ENCODE results near the gene KRT75. TPM values are rescaled to one million over a fixed set of nuclear protein-coding genes. Genes with fewer than 3 reads are reported as not detected.

Gene KRT75
- total RNA-seq, 1 experiment from 2014 or later: not detected

DNA sequence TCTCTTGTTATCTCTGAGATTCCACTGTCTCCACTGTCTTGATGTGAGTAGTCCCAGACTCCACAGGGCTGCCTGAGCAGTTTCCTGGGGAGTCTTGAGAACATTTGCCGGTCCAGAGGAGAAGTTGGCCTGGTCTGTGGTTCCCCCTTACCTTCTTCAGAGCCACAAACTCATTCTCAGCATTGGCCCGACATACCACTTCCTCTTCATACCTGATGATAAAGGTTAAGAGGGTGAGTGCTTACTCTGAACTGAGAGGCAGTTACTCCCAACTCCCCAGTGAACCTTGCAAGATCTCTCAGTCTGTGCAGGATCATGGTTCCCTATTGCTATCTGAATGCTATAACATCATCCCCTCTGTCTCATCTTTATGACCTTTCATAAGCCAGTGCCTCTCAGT, 51.3 kb downstream of the KRT75 start:
- TF ChIP-seq ZNF232 (CRISPR knock-in tag; IDR thresholded peaks at IDR 0.05) (no peak), TP53 (CRISPR knock-in tag; IDR thresholded peaks at IDR 0.05) (no peak), ESRRA (CRISPR knock-in tag; IDR thresholded peaks at IDR 0.05; ENCODE audit: borderline replicate concordance) (no peak), ZNF219 (CRISPR knock-in tag; IDR thresholded peaks at IDR 0.05; ENCODE audit: borderline replicate concordance) (no peak), SP1 (CRISPR knock-in tag; conservative IDR thresholded peaks at IDR 0.05) (no peak), CREB1 (CRISPR knock-in tag; IDR thresholded peaks at IDR 0.05) (no peak), ZNF671 (CRISPR knock-in tag; IDR thresholded peaks at IDR 0.05) (no peak), CBFB (CRISPR knock-in tag; IDR thresholded peaks at IDR 0.05; ENCODE audit: low read depth) (no peak), EMX1 (CRISPR knock-in tag; IDR thresholded peaks at IDR 0.05) (no peak)
- TF ChIP-seq, protein P1, sequence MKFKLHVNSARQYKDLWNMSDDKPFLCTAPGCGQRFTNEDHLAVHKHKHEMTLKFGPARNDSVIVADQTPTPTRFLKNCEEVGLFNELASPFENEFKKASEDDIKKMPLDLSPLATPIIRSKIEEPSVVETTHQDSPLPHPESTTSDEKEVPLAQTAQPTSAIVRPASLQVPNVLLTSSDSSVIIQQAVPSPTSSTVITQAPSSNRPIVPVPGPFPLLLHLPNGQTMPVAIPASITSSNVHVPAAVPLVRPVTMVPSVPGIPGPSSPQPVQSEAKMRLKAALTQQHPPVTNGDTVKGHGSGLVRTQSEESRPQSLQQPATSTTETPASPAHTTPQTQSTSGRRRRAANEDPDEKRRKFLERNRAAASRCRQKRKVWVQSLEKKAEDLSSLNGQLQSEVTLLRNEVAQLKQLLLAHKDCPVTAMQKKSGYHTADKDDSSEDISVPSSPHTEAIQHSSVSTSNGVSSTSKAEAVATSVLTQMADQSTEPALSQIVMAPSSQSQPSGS (CRISPR knock-in tag; IDR thresholded peaks at IDR 0.05; ENCODE audit: borderline replicate concordance, low read depth): no peak
- TF ChIP-seq, protein P2, sequence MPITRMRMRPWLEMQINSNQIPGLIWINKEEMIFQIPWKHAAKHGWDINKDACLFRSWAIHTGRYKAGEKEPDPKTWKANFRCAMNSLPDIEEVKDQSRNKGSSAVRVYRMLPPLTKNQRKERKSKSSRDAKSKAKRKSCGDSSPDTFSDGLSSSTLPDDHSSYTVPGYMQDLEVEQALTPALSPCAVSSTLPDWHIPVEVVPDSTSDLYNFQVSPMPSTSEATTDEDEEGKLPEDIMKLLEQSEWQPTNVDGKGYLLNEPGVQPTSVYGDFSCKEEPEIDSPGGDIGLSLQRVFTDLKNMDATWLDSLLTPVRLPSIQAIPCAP (CRISPR knock-in tag; IDR thresholded peaks at IDR 0.05): no peak
- TF ChIP-seq, protein P3, sequence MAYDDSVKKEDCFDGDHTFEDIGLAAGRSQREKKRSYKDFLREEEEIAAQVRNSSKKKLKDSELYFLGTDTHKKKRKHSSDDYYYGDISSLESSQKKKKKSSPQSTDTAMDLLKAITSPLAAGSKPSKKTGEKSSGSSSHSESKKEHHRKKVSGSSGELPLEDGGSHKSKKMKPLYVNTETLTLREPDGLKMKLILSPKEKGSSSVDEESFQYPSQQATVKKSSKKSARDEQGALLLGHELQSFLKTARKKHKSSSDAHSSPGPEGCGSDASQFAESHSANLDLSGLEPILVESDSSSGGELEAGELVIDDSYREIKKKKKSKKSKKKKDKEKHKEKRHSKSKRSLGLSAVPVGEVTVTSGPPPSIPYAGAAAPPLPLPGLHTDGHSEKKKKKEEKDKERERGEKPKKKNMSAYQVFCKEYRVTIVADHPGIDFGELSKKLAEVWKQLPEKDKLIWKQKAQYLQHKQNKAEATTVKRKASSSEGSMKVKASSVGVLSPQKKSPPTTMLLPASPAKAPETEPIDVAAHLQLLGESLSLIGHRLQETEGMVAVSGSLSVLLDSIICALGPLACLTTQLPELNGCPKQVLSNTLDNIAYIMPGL (CRISPR knock-in tag; IDR thresholded peaks at IDR 0.05): no peak
- TF ChIP-seq, protein P4, sequence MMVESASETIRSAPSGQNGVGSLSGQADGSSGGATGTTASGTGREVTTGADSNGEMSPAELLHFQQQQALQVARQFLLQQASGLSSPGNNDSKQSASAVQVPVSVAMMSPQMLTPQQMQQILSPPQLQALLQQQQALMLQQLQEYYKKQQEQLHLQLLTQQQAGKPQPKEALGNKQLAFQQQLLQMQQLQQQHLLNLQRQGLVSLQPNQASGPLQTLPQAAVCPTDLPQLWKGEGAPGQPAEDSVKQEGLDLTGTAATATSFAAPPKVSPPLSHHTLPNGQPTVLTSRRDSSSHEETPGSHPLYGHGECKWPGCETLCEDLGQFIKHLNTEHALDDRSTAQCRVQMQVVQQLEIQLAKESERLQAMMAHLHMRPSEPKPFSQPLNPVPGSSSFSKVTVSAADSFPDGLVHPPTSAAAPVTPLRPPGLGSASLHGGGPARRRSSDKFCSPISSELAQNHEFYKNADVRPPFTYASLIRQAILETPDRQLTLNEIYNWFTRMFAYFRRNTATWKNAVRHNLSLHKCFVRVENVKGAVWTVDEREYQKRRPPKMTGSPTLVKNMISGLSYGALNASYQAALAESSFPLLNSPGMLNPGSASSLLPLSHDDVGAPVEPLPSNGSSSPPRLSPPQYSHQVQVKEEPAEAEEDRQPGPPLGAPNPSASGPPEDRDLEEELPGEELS (CRISPR knock-in tag; IDR thresholded peaks at IDR 0.05): no peak
- DNase-seq (ENCODE audit: low spot score) (no peak), ATAC-seq (no peak)
- H3K4me1 Mint-ChIP-seq: no peaks in the 10 kb centered on the region
- no peak overlapping the region for H3K27ac Mint-ChIP-seq
- H3K9me3 Mint-ChIP-seq: no peaks in the 10 kb centered on the region
- no peaks in the 10 kb centered on the region; the same call in 1 of the 2 replicates for H3K27me3 Mint-ChIP-seq (ENCODE audit: low read depth)
- no peaks in the 10 kb centered on the region for H3K36me3 Mint-ChIP-seq
- CTCF ChIA-PET: interaction anchor here (1.0 to 1.7 kb wide), 5 partner anchors 10 to 497 kb away, joined by 3 to 10 read pairs (median 4); no protein-coding TSS in a partner anchor
- no peak overlapping the region for H3K4me3 Mint-ChIP-seq
- POLR2A ChIA-PET: no interaction called here

DNA sequence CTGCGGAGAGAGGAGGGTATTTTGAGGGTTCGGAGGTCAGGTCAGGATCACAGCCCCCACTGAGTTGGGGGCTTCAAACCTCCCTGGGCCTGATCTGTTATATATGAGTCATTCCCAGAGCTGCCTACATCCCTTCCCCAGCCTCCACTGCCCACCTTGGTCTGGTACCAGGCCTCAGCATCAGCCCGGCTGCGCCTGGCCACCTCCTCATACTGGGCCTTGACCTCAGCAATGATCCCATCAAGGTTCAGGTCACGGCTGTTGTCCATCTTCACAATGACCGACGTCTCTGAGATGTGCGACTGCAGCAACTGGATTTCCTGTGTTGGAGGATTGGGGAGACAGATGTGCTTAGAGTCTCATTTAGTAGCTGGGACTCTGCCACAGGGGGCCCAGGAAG, 53.0 kb downstream of the KRT75 start:
- POLR2A ChIA-PET: no interaction called here
- no peaks in the 10 kb centered on the region; the same call in 1 of the 2 replicates for H3K27me3 Mint-ChIP-seq (ENCODE audit: low read depth)
- no peak for TF ChIP-seq SP1 (CRISPR knock-in tag; conservative IDR thresholded peaks at IDR 0.05)
- no peak for TF ChIP-seq ZNF396 (CRISPR knock-in tag; IDR thresholded peaks at IDR 0.05; ENCODE audit: borderline replicate concordance)
- TF ChIP-seq FOXP1 (CRISPR knock-in tag; IDR thresholded peaks at IDR 0.05; ENCODE audit: borderline replicate concordance): no peak
- no peak for TF ChIP-seq NR1H2 (CRISPR knock-in tag; IDR thresholded peaks at IDR 0.05)
- H3K36me3 Mint-ChIP-seq: no peaks in the 10 kb centered on the region
- no peaks in the 10 kb centered on the region for H3K9me3 Mint-ChIP-seq
- H3K4me1 Mint-ChIP-seq: no peaks in the 10 kb centered on the region
- CTCF ChIA-PET: interaction anchor here (1.6 to 5.3 kb wide), 8 partner anchors 11 to 498 kb away, joined by 3 to 38 read pairs (median 6); partner anchors contain the start of gene KRT85
- DNase-seq (ENCODE audit: low spot score): no peak
- no peak overlapping the region for H3K27ac Mint-ChIP-seq
- ATAC-seq: no peak
- no peak overlapping the region for H3K4me3 Mint-ChIP-seq

DNA sequence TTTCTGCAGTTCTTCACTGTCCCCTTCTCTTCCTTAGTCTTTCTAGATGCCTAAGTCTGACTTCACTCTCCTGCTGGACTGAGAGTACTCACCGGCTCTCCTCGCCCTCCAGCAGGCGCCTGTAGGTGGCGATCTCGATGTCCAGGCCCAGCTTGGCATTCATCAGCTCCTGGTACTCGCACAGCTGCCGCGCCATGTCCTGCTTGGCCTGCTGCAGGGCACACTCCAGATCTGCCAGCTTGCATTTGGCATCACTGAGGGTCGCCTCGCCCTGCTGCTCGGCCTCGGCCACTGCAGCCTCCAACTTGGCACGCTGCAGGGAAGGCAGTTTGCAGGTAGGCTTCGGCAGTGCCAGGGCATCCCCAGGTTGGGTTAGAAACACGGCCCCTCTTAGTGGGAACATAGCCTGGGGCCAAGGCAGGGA, 53.9 kb downstream of the KRT75 start:
- H3K4me3 Mint-ChIP-seq: no peak overlapping the region
- ChIA-PET CTCF (interaction anchor here (0.6 to 5.3 kb wide), 25 partner anchors 10 to 601 kb away, joined by 3 to 38 read pairs (median 5); partner anchors contain the start of genes KRT5, KRT83 and KRT85), POLR2A (no interaction called here)
- no peaks in the 10 kb centered on the region for H3K9me3 Mint-ChIP-seq
- no peaks in the 10 kb centered on the region for H3K36me3 Mint-ChIP-seq
- H3K27ac Mint-ChIP-seq: no peak overlapping the region
- H3K4me1 Mint-ChIP-seq: no peaks in the 10 kb centered on the region
- no peak for TF ChIP-seq MYBL2 (CRISPR knock-in tag; IDR thresholded peaks at IDR 0.05)
- TF ChIP-seq, protein P4 (CRISPR knock-in tag; IDR thresholded peaks at IDR 0.05): no peak
- peak; percentile 78 for ATAC-seq
- DNase-seq (ENCODE audit: low spot score): peak; percentile 66
- H3K27me3 Mint-ChIP-seq (ENCODE audit: low read depth): no peaks in the 10 kb centered on the region; the same call in 1 of the 2 replicates
